GM12892 (cell line): ENCODE measurements around the gene PARD3.

Source experiments
- POLR2A ChIP-seq: IDR thresholded peaks from 2 replicates; pipeline ENCODE4 v1.6.1; 2011; ENCODE audit warnings: low read depth, low read length, control low read depth
- POLR2AphosphoS5 ChIP-seq: IDR thresholded peaks from 2 replicates; pipeline ENCODE4 v1.6.1; 2011; ENCODE audit warnings: low read depth, low read length, control low read depth
- TAF1 ChIP-seq: IDR thresholded peaks from 2 replicates; pipeline ENCODE4 v1.6.1; 2011; ENCODE audit warnings: low read depth, mild to moderate bottlenecking, control low read depth, low read length, borderline replicate concordance

DNA sequence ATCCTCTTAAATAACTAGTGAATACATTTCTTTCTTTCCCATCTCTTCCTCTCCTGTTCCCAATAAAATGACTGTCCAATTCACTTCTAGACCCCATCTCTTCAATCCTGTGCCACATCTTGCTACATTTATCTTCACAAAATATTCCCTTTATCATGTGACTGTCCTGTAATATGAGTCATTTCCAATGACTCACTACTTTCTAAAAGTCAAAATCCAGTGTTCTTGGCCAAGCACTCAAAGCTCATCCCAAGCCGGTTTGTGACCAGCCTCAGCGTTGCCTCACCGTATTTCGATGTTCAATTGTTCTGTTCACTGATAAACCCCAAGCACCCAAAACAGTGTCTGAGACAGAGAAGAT is 104.7 kb downstream of the PARD3 start:
- TF ChIP-seq POLR2A, result no peak
- no peak for TF ChIP-seq TAF1
- no peak for TF ChIP-seq POLR2AphosphoS5
